Measurements from ENCODE around the gene RBL1. TPM values are rescaled to one million over a fixed set of nuclear protein-coding genes. Genes with fewer than 3 reads are reported as not detected.

RBL1 gene
- total and polyA plus RNA-seq, 2 donors from 2014 or later, result 1.3 to 6.5 TPM

GRCh38 chr20:36975099-36975818 lies 120.5 kb downstream of the RBL1 start:
- no peak for FAIRE-seq
- H3K27me3 ChIP-seq (ENCODE audit: control insufficient read depth, insufficient read depth, low read length), result no peaks in the 10 kb centered on the region
- DNase-seq, result no peak

GRCh38 chr20:36974660-36975059 lies 121.1 kb downstream of the RBL1 start:
- TF ChIP-seq, protein P1, sequence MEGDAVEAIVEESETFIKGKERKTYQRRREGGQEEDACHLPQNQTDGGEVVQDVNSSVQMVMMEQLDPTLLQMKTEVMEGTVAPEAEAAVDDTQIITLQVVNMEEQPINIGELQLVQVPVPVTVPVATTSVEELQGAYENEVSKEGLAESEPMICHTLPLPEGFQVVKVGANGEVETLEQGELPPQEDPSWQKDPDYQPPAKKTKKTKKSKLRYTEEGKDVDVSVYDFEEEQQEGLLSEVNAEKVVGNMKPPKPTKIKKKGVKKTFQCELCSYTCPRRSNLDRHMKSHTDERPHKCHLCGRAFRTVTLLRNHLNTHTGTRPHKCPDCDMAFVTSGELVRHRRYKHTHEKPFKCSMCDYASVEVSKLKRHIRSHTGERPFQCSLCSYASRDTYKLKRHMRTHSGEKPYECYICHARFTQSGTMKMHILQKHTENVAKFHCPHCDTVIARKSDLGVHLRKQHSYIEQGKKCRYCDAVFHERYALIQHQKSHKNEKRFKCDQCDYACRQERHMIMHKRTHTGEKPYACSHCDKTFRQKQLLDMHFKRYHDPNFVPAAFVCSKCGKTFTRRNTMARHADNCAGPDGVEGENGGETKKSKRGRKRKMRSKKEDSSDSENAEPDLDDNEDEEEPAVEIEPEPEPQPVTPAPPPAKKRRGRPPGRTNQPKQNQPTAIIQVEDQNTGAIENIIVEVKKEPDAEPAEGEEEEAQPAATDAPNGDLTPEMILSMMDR (IDR thresholded peaks at IDR 0.05; ENCODE audit: borderline replicate concordance, extremely low read depth, insufficient read depth), result no peak
- Histone ChIP-seq H3K9ac (ENCODE audit: low read length in 3 of 3) (no peak overlapping the region), H3K36me3 (ENCODE audit: control insufficient read depth in 2 of 3, insufficient read depth in 3 of 3, low read length in 3 of 3) (no peaks in the 10 kb centered on the region), H3K27me3 (ENCODE audit: control insufficient read depth, insufficient read depth, low read length) (no peaks in the 10 kb centered on the region), H3K4me3 (ENCODE audit: low read length in 3 of 3) (no peak overlapping the region), H3K9me3 (ENCODE audit: control insufficient read depth in 2 of 3, insufficient read depth in 1 of 3, low read length in 3 of 3) (no peaks in the 10 kb centered on the region), H3K27ac (ENCODE audit: low read depth in 2 of 2, low read length in 2 of 2) (no peak overlapping the region), H3K4me1 (ENCODE audit: control insufficient read depth in 2 of 3, insufficient read depth in 2 of 3, low read depth in 1 of 3, low read length in 3 of 3) (no peaks in the 10 kb centered on the region)
- intact Hi-C loops (cut with DNase I), result no loop called here
- peak in 3 of 5 donors; percentile 13 to 31 (median 25) for DNase-seq
- no peak for FAIRE-seq

More at GRCh38 chr20:36975099-36975818, 120.5 kb downstream of the RBL1 start:
- intact Hi-C loops (cut with DNase I), result no loop called here
- Histone ChIP-seq H3K9ac (ENCODE audit: low read length in 3 of 3) (no peak overlapping the region), H3K27ac (ENCODE audit: low read depth in 2 of 2, low read length in 2 of 2) (no peak overlapping the region), H3K36me3 (ENCODE audit: control insufficient read depth in 2 of 3, insufficient read depth in 3 of 3, low read length in 3 of 3) (no peaks in the 10 kb centered on the region), H3K4me1 (ENCODE audit: control insufficient read depth in 2 of 3, insufficient read depth in 2 of 3, low read depth in 1 of 3, low read length in 3 of 3) (no peaks in the 10 kb centered on the region), H3K4me3 (ENCODE audit: low read length in 3 of 3) (no peak overlapping the region), H3K9me3 (ENCODE audit: control insufficient read depth in 2 of 3, insufficient read depth in 1 of 3, low read length in 3 of 3) (no peaks in the 10 kb centered on the region)
- TF ChIP-seq, protein P1 (IDR thresholded peaks at IDR 0.05; ENCODE audit: borderline replicate concordance, extremely low read depth, insufficient read depth), result no peak

DNA sequence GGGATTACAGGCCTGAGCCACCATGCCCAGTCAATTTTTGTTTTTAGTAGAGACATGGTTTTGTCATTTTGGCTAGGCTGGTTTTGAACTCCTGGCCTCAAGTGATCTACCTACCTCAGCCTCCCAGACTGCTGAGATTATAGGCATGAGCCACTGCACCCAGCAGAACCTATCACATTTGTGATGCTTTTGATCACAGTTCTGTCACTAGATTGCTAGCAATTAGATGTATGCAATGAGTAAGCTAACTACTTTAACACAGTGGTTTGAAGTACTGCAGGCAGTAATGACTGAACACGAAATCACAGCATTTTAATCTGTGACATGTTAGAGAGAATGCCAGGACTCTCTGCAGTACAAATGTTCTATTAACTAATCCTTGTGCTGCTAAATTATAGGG lies 124.7 kb downstream of the RBL1 start:
- H3K4me1 ChIP-seq (ENCODE audit: control insufficient read depth in 2 of 3, insufficient read depth in 2 of 3, low read depth in 1 of 3, low read length in 3 of 3), result no peaks in the 10 kb centered on the region
- no peak overlapping the region for H3K9ac ChIP-seq (ENCODE audit: low read length in 3 of 3)
- no peaks in the 10 kb centered on the region for H3K36me3 ChIP-seq (ENCODE audit: control insufficient read depth in 2 of 3, insufficient read depth in 3 of 3, low read length in 3 of 3)
- H3K9me3 ChIP-seq (ENCODE audit: control insufficient read depth in 2 of 3, insufficient read depth in 1 of 3, low read length in 3 of 3), result no peaks in the 10 kb centered on the region
- TF ChIP-seq, protein P1 (IDR thresholded peaks at IDR 0.05; ENCODE audit: borderline replicate concordance, extremely low read depth, insufficient read depth), result no peak
- intact Hi-C loops (cut with DNase I), result no loop called here
- H3K27ac ChIP-seq (ENCODE audit: low read depth in 2 of 2, low read length in 2 of 2), result no peak overlapping the region
- H3K27me3 ChIP-seq (ENCODE audit: control insufficient read depth, insufficient read depth, low read length), result no peaks in the 10 kb centered on the region
- DNase-seq (no peak), FAIRE-seq (no peak)
- no peak overlapping the region for H3K4me3 ChIP-seq (ENCODE audit: low read length in 3 of 3)
